Measurements from ENCODE around the gene ALDH4A1.

ALDH4A1 gene

GRCh38 chr1:18920931-18921330 lies 18.6 kb upstream of the ALDH4A1 start:
- DNase-seq: no peak

DNA sequence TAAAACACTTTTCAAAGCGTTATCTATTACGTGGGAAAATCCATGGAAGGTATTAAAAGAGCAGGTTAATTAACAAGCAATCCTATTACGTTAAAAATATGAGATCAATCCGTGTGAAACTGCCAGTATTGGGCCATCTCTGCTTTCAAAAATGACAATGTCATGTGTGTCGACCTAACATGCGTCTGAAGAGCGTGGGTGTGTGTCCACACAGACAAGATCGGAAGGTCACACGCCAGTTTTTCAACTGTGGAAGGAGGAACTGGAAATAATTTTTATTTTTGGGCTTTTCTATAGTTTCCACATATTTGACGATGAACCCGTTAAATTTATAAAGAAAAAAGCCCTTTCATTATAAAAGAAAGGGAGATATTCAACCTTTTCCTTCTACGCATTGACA lies 17.6 kb upstream of the ALDH4A1 start:
- DNase-seq: no peak

DNA sequence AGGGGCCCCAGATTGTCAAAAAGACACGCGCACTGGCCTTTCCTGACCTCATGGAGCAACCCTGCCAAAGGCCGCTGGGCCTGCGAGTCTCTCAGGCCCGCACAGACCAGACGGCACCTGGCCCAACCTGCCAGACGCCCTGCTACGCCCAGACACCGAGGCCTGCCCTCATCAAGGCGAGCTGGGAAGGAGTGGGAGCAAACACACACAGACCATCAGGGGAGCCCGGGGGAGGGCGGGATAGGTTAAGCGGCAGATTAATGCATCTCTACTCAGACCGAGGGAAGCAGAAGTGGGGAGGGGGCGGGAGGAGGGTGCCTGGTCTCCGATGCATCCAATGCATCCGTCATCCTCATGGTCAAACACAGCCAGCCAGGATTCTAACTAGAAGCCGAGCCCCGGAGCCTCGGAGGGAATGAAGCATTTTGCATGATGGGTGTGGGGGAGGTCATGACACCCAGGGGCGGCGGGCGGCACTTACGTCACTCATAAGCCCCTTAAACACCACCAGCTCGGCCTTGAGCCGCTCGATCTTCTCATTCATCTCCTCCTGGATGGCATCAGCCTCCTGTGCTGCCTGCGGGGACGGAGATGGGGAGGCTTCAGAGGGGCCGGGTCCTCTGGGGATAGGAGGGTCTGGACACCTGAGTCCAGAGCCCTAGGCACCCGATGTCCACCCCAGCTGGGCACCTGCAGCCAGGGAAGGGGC lies 17.0 kb upstream of the ALDH4A1 start:
- DNase-seq: no peak

DNA sequence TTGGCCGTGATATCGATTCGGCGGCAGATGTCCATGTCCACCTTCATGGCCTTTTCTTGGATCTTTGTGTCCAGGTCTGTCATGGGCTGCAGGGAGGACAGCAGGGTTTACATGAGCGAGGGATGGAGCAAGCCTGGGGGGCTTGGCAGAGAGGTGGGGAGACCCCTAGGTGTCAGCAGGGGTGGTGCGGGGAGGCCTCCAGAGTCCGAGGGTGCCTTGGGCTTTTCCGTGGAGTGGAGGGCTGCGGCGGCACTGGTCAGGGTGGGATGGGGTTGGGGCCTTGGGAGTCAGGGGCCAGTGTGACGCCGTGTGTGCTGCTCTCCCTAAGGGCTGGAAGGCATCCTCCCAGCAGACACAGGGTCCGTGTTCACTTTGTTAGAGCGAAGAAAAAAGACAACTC lies 16.1 kb upstream of the ALDH4A1 start:
- no peak for DNase-seq

GRCh38 chr1:18917071-18917799 lies 14.9 kb upstream of the ALDH4A1 start:
- no peak for DNase-seq

- no peak for DNase-seq
Measured at GRCh38 chr1:18915341-18915740, 13.0 kb upstream of the ALDH4A1 start.

- DNase-seq: peak; percentile 68 to 76
Measured at GRCh38 chr1:18913065-18913835, 10.9 kb upstream of the ALDH4A1 start.

GRCh38 chr1:18912550-18912949 lies 10.2 kb upstream of the ALDH4A1 start:
- no peak for DNase-seq

DNA sequence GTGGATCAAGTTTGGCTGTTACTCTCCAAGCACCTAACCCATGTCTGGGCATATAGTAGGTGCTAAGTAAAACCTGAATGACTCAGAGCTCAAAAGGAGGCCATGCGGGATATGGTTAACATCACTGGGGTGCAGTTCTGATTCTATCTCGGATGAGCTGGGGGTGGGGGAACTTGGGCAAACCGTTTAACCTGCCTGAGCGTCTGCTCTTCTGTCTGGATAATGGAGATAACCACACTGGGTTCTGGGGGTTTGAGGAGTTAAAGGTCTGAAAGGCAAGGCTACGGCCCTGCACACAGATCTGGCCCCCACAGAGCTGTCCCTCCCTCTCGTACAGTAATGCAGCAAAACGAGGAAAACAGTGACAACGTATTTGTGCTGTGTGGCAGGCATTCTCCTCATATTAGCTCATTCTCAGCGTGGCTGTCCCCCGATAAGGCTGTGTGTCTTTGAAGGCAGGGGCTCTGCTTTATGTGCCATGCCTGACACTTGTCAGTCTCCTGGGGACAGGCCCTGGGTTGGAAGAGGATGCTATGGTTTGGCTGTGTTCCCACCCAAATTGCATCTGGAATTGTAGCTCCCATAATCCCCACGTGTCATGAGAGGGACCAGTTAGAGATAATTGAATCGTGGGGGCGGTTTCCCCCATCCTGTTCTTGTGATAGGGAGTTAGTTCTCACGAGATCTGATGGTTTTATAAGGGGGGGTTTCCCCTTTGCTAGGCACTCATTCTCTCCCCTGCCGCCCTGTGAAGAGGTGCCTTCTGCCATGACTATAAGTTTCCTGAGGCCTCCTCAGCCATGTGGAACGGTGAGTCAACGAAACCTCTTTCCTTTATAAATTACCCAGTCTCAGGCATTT lies 6.8 kb upstream of the ALDH4A1 start:
- DNase-seq: peak; percentile 19 to 24

GRCh38 chr1:18907917-18908845 lies 5.8 kb upstream of the ALDH4A1 start:
- DNase-seq: no peak

DNA sequence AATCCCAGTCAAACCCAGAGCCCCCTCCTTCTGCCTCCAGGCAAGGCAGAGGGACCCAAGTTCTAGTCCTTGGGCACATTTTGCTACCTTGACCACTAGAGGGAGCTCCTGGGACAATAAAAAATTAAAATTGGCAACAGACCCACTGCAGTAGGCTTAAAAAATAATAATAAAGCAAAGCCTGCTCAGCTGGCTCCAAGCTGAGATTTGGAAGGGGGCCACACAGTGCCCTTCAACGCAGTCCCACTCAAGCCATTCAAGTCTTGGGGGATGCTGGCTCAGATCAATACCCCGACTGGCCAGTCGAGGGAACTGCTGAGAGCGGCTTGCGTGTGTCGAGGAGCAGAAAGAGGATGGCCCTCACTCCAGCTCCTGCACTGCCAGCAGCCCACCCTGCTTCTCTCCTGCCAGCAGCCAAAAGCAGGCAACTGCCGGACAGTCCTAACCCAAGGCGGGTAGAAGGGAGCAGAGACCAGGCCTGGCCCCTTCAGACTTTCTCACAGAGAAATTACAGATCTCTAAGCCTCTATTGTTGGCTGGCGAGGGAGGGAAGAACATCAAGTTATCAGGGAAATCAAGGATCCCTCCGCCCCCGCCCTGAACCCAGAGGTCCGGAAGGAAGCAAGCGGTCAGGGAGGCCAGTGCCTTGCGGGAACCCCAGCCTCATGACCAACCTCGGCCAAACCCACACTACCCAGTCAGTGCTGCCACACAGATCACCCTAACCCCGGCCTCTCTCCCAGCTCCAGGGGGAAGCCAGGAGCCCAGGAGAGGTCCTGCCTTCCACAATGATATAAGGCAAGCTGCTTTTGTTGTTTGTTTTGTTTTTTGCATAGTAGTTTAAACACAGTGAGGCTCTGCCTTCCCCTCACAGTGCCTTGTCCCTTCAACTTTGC lies 4.9 kb upstream of the ALDH4A1 start:
- peak; percentile 52 to 53 for DNase-seq

GRCh38 chr1:18903291-18903756 lies 969 bp upstream of the ALDH4A1 start:
- no peak for DNase-seq

DNA sequence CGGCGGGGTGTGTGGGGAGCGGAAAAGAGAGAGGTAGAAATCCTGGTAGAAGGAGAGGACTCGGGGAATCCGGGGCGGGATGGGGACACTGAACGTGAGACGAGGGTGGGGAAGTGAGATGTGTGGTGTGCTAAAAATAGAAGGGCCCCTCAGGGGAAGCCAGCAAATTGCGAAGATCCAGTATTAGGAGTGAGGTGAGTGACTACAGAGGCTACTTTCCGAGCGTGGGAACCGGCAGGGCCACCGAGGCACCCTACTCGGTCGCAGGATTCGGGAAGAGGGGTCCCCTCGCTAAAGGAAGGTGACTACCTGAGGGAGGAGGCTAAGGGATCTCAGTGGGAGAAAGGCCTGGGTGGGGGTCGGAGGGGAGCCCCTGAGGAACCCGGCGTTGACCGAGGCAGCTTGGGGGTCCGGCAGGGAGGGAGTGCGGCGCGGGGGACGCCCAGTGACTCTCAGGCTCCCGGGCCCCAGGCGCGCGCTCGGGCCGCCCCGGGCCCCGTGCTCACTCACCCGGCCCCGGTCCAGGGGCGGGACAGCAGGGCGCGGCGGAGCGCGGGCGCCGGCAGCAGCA lies 318 bp downstream of the ALDH4A1 start:
- DNase-seq: no peak

DNA sequence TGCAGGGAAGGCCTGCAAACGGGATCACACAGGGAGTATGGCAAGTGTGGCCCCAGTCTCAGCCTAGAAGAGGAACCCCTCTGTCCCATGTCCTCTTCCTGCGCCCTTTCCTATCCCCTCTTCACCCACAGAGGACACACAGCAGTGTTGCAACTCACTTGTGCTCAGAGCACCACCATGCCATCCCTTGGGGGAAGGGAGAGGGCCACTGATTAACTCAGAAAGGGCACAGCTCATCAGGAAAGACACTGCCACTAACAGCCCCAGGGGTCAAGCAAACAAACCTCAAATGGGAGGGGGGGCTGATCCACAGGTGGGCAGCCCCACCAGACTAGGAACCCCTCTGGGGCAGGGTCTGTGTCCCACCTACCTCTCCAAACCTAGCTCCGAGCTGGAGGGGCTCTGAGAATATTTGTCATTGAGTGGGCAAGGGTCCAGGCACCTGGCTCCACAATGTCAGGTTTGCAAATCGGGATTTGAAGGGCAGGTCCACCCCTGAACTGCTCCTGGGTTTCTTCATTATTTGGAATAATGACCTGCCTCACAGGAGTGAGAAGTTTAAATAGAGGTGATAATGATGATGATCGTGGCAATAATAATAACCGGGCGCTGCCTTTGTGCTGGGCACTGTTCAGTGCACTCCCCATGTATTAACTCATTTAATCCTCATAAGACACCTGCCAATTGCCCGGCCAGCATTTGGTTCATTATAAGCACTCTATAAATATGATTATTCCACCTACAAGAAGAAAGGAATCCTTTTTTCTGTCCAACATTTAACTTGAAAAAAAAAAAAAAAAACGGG lies 1.0 kb downstream of the ALDH4A1 start:
- no peak for DNase-seq

DNA sequence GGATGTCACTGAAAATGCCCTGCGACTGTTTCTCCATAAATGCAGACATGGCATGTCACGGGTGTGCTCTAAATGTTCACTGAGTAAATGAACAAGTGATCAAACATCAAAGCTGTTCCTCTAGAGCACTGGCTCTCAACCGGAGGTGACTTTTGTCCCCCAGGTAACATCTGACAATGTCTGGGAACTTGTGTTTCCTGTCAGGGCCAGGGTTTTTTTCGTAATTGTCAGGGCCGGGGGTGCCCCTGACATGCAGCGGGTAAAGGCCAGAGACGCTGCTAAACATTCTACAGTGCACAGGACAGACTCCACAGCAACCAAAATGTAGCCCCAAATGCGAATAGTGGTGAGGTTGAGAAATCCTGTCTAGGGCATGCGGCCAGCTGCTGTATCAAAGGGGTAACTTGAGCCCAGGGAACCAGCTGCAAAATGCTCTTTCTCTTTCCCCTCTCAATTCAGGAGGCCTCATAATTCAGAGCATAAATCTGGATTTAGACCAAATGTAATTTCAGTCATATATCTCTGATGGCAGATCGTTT lies 2.0 kb downstream of the ALDH4A1 start:
- no peak for DNase-seq

DNA sequence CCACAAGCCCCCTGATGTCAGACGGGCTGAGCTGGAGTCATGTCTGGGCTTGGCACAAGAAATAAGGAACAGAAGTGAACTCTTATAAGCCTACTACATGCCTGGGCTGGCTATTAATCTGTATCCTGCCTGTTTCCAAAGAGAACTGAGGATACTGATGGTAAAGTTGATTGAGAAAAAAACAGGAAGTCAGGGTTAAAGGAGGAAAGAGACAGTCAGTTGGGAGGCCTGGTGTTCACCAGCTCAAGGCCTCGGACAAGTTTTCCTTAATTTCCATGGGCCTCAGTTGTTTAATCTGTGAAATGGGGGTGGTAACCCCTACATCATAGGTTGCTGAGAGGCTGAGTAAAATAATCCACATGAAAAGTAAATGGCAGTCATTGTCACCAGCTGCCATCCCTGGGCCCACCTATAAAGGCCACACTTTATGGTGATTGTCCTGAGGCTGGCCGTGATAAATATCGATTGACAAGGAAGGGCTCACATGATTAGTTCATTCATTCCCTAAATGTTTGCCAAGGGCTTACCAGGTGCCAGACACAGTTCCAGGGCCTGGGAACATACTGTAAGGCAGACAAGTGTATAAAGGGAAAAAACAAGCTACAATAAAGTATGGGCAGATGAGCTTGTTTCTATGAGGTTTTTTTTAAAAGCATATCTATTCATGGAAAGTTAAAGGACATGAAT lies 2.8 kb downstream of the ALDH4A1 start:
- DNase-seq: no peak

DNA sequence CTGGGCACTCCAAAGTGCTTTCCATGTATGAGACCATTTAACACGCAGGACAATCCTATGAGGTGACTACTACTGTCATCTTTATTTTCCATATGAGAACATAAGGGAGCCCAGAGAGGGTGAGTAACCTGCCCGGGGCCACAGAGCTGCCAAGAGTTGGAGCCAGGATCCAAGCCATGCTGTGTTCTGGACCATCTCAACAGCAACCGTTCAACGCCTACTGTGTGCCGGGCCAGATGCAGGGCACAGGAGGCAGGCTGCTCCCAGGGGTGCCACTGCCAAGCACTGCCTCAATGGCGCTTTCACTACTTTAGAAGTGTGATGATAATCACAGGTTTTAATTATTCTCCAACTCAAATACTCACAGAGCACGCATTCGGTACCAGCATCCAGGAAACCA lies 3.8 kb downstream of the ALDH4A1 start:
- DNase-seq: no peak

DNA sequence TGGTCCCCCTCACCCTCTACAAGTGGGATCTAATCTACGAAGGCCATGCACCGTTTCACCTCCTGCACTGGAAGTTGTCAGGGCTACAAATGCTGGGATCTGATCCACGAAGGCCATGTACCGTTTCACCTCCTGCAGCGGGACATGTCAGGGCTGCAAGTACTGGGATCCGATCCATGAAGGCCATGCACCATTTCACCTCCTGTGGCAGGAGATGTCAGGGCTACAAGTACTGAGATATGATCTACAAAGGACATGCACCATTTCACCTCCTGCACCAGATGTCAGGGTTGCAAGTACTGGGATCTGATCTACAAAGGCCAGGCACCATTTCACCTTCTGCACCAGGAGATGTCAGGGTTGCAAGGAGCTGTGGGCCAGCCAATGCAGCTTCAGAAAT lies 7.0 kb downstream of the ALDH4A1 start:
- no peak for DNase-seq

Data from activated CD4-positive, alpha-beta T cell treated with anti-CD3 and anti-CD28 coated beads, Interleukin-2, amount 50 U/mL, for 4 hours (primary cell).